ENCODE measurements around the gene PGM1.

PGM1 gene

GRCh38 chr1:63671514-63671913, 78.3 kb downstream of the PGM1 start:
- H3K4me3 Mint-ChIP-seq = no peak overlapping the region
- H3K9me3 Mint-ChIP-seq = no peaks in the 10 kb centered on the region
- H3K27ac Mint-ChIP-seq = peak overlapping the region in 1 of 3 experiments; percentile 16
- no peak for TF ChIP-seq CTCF (IDR thresholded peaks at IDR 0.05; ENCODE audit: unreplicated experiment in 3 of 3)
- peaks cover 10% of the 10 kb centered on the region for H3K27me3 Mint-ChIP-seq (ENCODE audit: low read depth)
- H3K36me3 Mint-ChIP-seq (ENCODE audit: low read depth) = no peaks in the 10 kb centered on the region
- peaks cover 28% of the 10 kb centered on the region for H3K4me1 Mint-ChIP-seq

- Mint-ChIP-seq H3K27ac (peak overlapping the region; percentile 50 to 85 (median 65)), H3K4me1 (peaks cover 28% of the 10 kb centered on the region), H3K4me3 (no peak overlapping the region), H3K9me3 (peaks cover 2% of the 10 kb centered on the region), H3K36me3 (ENCODE audit: low read depth) (no peaks in the 10 kb centered on the region), H3K27me3 (ENCODE audit: low read depth) (peaks cover 13% of the 10 kb centered on the region)
- peak; percentile 57 to 67 (median 65) for TF ChIP-seq CTCF (IDR thresholded peaks at IDR 0.05; ENCODE audit: unreplicated experiment in 3 of 3)
Observed at GRCh38 chr1:63674238-63674864, 81.1 kb downstream of the PGM1 start.

GRCh38 chr1:63674865-63675419, 81.7 kb downstream of the PGM1 start:
- Mint-ChIP-seq H3K4me3 (no peak overlapping the region), H3K27ac (peak overlapping the region; percentile 50 to 85 (median 65)), H3K4me1 (peaks cover 26% of the 10 kb centered on the region), H3K9me3 (peaks cover 2% of the 10 kb centered on the region), H3K36me3 (ENCODE audit: low read depth) (no peaks in the 10 kb centered on the region), H3K27me3 (ENCODE audit: low read depth) (peaks cover 9% of the 10 kb centered on the region)
- no peak for TF ChIP-seq CTCF (IDR thresholded peaks at IDR 0.05; ENCODE audit: unreplicated experiment in 3 of 3)

GRCh38 chr1:63675420-63675931, 82.3 kb downstream of the PGM1 start:
- Mint-ChIP-seq H3K4me3 (no peak overlapping the region), H3K9me3 (peaks cover 2% of the 10 kb centered on the region), H3K27me3 (ENCODE audit: low read depth) (peaks cover 7% of the 10 kb centered on the region), H3K27ac (peak overlapping the region; percentile 50 to 85 (median 65)), H3K36me3 (ENCODE audit: low read depth) (no peaks in the 10 kb centered on the region), H3K4me1 (peaks cover 24% of the 10 kb centered on the region)
- TF ChIP-seq CTCF (IDR thresholded peaks at IDR 0.05; ENCODE audit: unreplicated experiment in 3 of 3) = no peak

GRCh38 chr1:63677497-63677896, 84.3 kb downstream of the PGM1 start:
- Mint-ChIP-seq H3K4me3 (no peak overlapping the region), H3K36me3 (ENCODE audit: low read depth) (no peaks in the 10 kb centered on the region), H3K27me3 (ENCODE audit: low read depth) (peaks cover 3% of the 10 kb centered on the region), H3K9me3 (peaks cover 6% of the 10 kb centered on the region), H3K27ac (peak overlapping the region in 2 of 3 experiments; percentile 10 to 85), H3K4me1 (peaks cover 24% of the 10 kb centered on the region)
- TF ChIP-seq CTCF (IDR thresholded peaks at IDR 0.05; ENCODE audit: unreplicated experiment in 3 of 3) = no peak
